Brain microvascular endothelial cell (primary cell): ENCODE measurements around the gene IGHMBP2.

ENCODE experiments used
- DNase-seq: peaks from one replicate; pipeline ENCODE4 v3.0.0-alpha.2; 2020
- H3K27ac ChIP-seq: fragments of 250-450 bp; sonication (Bioruptor Pico); 2 replicates; pipeline ENCODE4 v1.5.1; 2020; ENCODE audit warnings: mild to moderate bottlenecking, moderate library complexity
- H3K27me3 ChIP-seq: fragments of 250-450 bp; sonication (Bioruptor Pico); replicated peaks from 2 replicates; pipeline ENCODE4 v1.5.1; 2020; ENCODE audit warnings: mild to moderate bottlenecking
- H3K36me3 ChIP-seq: fragments of 250-450 bp; sonication (Bioruptor Pico); replicated peaks from 2 replicates; pipeline ENCODE4 v1.5.1; 2020; ENCODE audit warnings: mild to moderate bottlenecking
- H3K4me3 ChIP-seq: 2 replicates; pipeline ENCODE4 v1.5.1; 2011; ENCODE audit warnings: low read depth, mild to moderate bottlenecking, control low read depth, low read length, moderate library complexity
- in situ Hi-C: cut with HindIII; loops from 2 replicates; pipeline ENCODE4 v1.10.0; 2017; ENCODE audit warnings: low sequenced_read_pairs, low pct_ligation_motif_present
- TF ChIP-seq, protein P1 (sequence below): IDR thresholded peaks from 2 replicates; pipeline ENCODE4 v1.5.1; 2011; ENCODE audit warnings: low read depth, mild to moderate bottlenecking, moderate library complexity, low read length, control low read depth, inconsistent platforms; ENCODE audit errors: missing control alignments

Gene IGHMBP2

DNA sequence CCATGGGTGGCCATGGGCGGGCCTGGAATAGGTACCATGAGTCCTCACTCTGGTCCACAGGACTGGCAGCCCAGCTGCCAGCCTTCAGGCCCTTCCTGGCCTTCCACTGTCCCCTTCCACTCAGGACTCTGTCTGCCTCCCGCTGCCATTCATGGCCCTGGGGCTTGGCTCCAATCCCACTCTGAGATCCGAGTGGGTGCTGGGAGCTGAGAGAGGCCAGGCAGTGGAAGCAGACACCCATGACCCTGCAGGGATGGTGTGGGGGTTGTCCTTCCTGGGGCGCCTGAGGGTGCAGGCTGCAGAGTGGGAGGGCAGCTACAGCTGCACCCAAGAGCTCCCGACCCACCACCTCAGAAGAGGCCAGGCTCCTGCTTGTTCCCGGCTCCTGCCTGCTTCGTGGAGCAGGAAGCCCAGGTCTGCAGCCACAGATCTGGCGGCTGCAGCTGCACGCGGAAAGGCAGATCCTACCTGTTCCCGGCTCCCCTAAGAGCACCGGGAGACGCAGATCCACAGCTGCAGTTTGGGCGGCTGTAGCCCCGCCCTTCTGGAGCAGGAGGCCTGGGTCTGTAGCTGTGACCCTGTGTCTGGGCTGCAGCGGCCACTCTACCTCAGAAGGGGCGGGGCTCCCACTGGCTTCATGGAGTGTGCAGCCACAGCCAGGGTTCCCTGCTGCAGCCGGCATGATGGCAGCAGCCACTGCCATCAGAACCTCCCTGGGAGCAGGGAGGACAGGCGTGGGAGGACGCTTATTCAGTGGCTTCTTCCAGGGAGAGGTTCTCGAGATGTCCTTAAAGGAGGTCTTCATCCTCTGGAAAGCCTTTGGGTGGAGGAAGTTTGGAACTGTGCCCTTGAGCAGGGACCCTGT is 27.5 kb downstream of the IGHMBP2 start:
- DNase-seq, result no peak
- Histone ChIP-seq H3K27me3 (no peaks in the 10 kb centered on the region), H3K4me3 (no peak overlapping the region), H3K27ac (no peak overlapping the region), H3K36me3 (peaks cover 25% of the 10 kb centered on the region)
- TF ChIP-seq, protein P1, sequence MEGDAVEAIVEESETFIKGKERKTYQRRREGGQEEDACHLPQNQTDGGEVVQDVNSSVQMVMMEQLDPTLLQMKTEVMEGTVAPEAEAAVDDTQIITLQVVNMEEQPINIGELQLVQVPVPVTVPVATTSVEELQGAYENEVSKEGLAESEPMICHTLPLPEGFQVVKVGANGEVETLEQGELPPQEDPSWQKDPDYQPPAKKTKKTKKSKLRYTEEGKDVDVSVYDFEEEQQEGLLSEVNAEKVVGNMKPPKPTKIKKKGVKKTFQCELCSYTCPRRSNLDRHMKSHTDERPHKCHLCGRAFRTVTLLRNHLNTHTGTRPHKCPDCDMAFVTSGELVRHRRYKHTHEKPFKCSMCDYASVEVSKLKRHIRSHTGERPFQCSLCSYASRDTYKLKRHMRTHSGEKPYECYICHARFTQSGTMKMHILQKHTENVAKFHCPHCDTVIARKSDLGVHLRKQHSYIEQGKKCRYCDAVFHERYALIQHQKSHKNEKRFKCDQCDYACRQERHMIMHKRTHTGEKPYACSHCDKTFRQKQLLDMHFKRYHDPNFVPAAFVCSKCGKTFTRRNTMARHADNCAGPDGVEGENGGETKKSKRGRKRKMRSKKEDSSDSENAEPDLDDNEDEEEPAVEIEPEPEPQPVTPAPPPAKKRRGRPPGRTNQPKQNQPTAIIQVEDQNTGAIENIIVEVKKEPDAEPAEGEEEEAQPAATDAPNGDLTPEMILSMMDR, result no peak
- in situ Hi-C loops, result no loop called here

DNA sequence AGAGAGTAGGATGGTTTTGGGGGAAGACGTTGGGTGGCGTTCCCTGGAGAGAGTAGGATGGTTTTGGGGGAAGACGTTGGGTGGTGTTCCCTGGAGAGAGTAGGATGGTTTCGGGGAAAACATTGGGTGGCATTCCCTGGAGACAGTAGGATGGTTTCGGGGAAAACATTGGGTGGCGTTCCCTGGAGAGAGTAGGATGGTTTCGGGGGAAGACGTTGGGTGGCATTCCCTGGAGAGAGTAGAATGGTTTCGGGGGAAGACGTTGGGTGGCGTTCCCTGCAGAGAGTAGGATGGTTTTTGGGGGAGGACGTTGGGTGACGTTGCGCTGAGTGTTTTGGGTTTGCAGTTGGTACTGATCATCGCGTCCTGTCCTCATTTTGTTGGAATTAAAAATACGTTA is 28.2 kb downstream of the IGHMBP2 start:
- no peak for DNase-seq
- TF ChIP-seq, protein P1, result no peak
- H3K4me3 ChIP-seq, result no peak overlapping the region
- in situ Hi-C loops, result no loop called here
- peaks cover 25% of the 10 kb centered on the region for H3K36me3 ChIP-seq
- H3K27me3 ChIP-seq, result no peaks in the 10 kb centered on the region
- H3K27ac ChIP-seq, result no peak overlapping the region

DNA sequence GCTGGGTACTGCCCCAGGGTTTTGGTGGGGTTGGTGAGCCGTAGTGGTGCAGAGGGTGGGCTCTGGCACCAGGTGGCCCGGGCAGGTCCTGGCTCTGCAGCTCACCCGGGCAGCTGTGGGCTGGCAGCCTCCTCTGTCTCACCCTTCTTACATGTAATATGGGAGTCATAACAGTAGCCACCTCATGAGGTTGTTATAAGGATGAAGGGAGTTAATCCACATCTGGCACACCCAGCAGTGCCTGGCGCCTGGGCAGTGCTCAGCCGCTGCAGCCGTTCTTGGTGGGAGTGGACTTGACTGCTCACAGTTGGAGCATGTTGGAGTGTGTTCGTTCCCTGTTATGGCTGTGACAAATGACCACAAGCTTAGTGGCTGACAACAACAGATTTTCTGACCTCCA is 28.7 kb downstream of the IGHMBP2 start:
- TF ChIP-seq, protein P1, result no peak
- Histone ChIP-seq H3K27ac (no peak overlapping the region), H3K4me3 (no peak overlapping the region), H3K27me3 (no peaks in the 10 kb centered on the region), H3K36me3 (peaks cover 30% of the 10 kb centered on the region)
- in situ Hi-C loops, result no loop called here
- no peak for DNase-seq

DNA sequence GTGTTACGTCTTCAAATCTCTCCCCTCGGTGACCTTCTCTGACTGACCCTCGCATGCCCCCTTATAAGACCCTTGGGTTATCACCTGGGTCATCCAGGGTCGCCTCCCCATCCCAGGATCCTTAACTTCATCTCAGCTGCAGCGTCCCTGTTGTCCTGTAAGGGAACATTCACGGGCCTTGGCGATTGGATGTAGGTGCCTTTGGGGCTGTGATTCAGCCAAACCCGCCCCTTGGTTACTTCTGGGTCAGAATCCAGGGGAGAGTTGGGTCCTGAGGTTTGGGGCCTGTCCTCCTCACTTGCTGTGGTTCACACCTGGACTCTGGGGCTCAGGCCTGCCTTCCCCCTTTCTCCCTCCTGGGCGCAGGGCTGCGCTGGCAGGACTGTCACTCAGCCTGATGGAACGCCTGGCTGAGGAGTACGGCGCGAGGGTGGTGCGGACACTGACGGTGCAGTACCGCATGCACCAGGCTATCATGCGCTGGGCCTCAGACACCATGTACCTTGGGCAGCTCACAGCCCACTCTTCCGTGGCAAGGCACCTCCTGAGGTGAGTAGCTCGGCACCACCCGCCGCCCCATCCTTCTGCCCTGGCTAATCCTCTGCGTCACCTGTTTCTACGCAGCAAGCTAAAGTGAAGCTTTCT is 29.4 kb downstream of the IGHMBP2 start:
- in situ Hi-C loops, result no loop called here
- Histone ChIP-seq H3K27ac (no peak overlapping the region), H3K36me3 (peaks cover 36% of the 10 kb centered on the region), H3K4me3 (no peak overlapping the region), H3K27me3 (no peaks in the 10 kb centered on the region)
- no peak for DNase-seq
- TF ChIP-seq, protein P1, result no peak

DNA sequence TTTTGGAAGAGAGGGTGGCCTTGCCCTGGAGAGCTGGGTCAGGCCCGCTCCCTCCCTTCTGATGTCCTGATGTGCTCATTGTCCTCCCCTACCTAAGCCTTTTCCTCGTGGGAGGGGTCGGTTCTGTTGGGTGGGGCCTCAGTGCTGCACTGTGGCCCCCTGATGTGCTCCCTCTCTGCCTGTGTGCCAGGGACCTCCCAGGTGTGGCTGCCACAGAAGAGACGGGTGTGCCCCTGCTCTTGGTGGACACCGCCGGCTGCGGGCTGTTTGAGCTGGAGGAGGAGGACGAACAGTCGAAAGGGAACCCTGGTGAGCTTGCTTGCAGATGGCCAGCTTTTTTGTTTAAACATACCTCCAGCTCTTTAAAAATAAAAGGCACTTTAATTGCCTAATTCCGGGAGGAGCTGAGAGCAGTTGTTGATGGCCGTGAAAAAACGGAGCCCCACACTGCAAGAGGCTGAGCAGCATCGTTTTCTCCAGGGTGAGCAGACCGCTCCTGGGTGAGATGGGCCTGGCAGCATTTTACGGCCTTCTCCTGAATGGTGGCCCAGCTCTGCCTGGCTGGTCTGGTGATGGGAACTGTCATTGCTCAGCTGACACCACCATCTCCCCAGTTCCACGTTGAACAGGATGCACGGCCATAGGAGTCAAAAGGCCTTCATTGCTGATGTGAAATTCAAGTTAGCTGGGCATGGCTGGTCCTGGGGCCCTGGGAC is 30.1 kb downstream of the IGHMBP2 start:
- peaks cover 39% of the 10 kb centered on the region for H3K36me3 ChIP-seq
- H3K4me3 ChIP-seq, result no peak overlapping the region
- in situ Hi-C loops, result no loop called here
- H3K27me3 ChIP-seq, result no peaks in the 10 kb centered on the region
- no peak overlapping the region for H3K27ac ChIP-seq
- TF ChIP-seq, protein P1, result no peak
- DNase-seq, result no peak
